ENCODE data around the gene SYMPK.

The SYMPK gene

GRCh38 chr19:45817725-45818301 is 45.1 kb downstream of the SYMPK start:
- no peak overlapping the region for H3K4me3 ChIP-seq (replicated peaks in 1 of 2; ENCODE audit: low read depth in 2 of 2, low read length in 2 of 2)
- no peak for TF ChIP-seq CTCF (IDR thresholded peaks at IDR 0.05; ENCODE audit: low read depth, low read length)
- no peak for DNase-seq (ENCODE audit: low read depth in 2 of 2)

- DNase-seq (ENCODE audit: low read depth in 2 of 2): peak; percentile 96
- peak; percentile 94 for TF ChIP-seq CTCF (IDR thresholded peaks at IDR 0.05; ENCODE audit: low read depth, low read length)
- H3K4me3 ChIP-seq (replicated peaks in 1 of 2; ENCODE audit: low read depth in 2 of 2, low read length in 2 of 2): no peak overlapping the region
Observed at GRCh38 chr19:45817010-45817724, 45.8 kb downstream of the SYMPK start.

- TF ChIP-seq CTCF (IDR thresholded peaks at IDR 0.05; ENCODE audit: low read depth, low read length): no peak
- no peak overlapping the region for H3K4me3 ChIP-seq (replicated peaks in 1 of 2; ENCODE audit: low read depth in 2 of 2, low read length in 2 of 2)
- DNase-seq (ENCODE audit: low read depth in 2 of 2): no peak
Observed at GRCh38 chr19:45816236-45817009, 46.5 kb downstream of the SYMPK start.

GRCh38 chr19:45815481-45816216 is 47.3 kb downstream of the SYMPK start:
- no peak overlapping the region for H3K4me3 ChIP-seq (replicated peaks in 1 of 2; ENCODE audit: low read depth in 2 of 2, low read length in 2 of 2)
- no peak for DNase-seq (ENCODE audit: low read depth in 2 of 2)
- no peak for TF ChIP-seq CTCF (IDR thresholded peaks at IDR 0.05; ENCODE audit: low read depth, low read length)

GRCh38 chr19:45814851-45815480 is 48.0 kb downstream of the SYMPK start, which contains the start of gene RSPH6A:
RSPH6A (minus strand) TSS chr19:45815308; CDS start chr19:45815176, 132 bp downstream.
- no peak for TF ChIP-seq CTCF (IDR thresholded peaks at IDR 0.05; ENCODE audit: low read depth, low read length)
- H3K4me3 ChIP-seq (replicated peaks in 1 of 2; ENCODE audit: low read depth in 2 of 2, low read length in 2 of 2): no peak within 1 kb of the TSS
- DNase-seq (ENCODE audit: low read depth in 2 of 2): no peak

- TF ChIP-seq CTCF (IDR thresholded peaks at IDR 0.05; ENCODE audit: low read depth, low read length): no peak
- H3K4me3 ChIP-seq (replicated peaks in 1 of 2; ENCODE audit: low read depth in 2 of 2, low read length in 2 of 2): no peak overlapping the region
- DNase-seq (ENCODE audit: low read depth in 2 of 2): no peak
Observed at GRCh38 chr19:45814166-45814780, 48.7 kb downstream of the SYMPK start.

Measured in cardiac fibroblast (primary cell).